GM21529 (cell line): ENCODE measurements around the gene AUTS2.

Source experiments
- ATAC-seq: cut with Tn5 transposase; IDR thresholded peaks from one replicate; pipeline ENCODE4 v1.9.1; 2021; ENCODE audit not compliant: unreplicated experiment

AUTS2 gene

DNA sequence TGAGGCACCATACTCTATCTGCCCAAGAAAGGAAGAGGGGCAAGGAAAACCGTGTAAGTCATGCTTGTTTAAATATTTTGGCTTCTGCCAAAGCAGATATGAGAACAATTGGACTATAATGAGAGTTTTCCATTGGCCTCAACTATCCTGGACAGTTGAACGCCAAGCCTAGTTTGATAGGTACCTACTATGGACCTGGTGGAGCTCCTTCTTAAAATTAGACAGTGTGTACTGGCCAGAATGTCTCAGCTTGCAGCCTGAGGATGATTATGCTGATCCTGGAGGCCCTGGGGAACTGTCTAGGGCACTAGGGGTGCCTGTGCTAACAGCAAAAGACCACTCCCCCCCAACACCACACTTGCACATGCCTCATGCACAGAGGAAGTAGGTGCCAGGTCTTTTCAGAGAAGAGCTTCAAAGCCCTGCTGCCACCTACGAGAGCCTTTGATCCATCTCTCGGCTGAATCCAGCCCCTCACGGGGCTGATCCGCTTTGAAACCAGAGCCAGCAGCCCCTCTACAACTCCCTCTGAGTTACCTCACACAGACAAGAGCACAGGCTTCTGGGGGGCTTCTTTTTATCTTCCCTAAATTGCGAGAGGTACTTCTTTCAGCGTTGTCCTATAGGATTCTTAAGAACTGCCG, 1059.8 kb downstream of the AUTS2 start:
- no peak for ATAC-seq

GRCh38 chr7:70659263-70659662, 1061.0 kb downstream of the AUTS2 start:
- ATAC-seq: no peak

- no peak for ATAC-seq
These were observed 1062.0 kb downstream of the AUTS2 start for GRCh38 chr7:70660154-70660818.

DNA sequence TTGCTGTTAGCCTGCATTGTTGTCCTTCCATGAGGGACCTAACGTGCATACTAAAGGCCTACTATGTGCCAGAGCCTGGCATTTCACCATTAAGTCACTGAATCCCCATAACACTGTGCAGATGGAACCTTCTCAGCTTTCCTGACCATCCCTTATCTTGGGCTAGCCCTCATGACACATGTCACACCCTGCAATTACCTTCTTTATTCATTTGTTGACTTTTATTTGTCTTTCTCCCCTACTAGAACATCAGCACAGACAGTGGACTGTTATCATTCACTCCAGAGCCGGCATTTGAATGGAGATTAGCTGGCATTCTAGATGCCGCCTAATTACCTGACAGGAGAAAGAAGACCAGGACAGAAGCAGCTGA, 1062.5 kb downstream of the AUTS2 start:
- no peak for ATAC-seq

GRCh38 chr7:70663680-70664079, 1065.4 kb downstream of the AUTS2 start:
- ATAC-seq: no peak

DNA sequence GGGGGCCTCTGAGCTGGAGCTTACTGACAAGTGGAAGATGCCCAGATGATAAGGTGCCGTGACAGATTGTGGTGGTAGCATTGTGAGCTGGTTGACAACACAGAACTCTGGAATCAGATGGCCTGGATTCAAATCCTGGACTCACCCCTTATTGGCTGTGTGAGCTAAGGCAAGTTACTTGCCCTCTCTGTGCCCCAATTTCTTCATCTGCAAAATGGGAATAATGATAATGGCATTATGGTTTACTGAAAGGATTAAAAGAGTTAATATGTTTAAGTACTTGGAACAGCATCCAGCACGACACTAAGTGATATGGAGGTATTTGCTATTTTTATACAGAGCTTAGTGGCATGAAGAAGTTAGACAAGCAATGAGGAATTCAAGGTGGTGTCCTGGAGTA, 1067.7 kb downstream of the AUTS2 start:
- no peak for ATAC-seq

DNA sequence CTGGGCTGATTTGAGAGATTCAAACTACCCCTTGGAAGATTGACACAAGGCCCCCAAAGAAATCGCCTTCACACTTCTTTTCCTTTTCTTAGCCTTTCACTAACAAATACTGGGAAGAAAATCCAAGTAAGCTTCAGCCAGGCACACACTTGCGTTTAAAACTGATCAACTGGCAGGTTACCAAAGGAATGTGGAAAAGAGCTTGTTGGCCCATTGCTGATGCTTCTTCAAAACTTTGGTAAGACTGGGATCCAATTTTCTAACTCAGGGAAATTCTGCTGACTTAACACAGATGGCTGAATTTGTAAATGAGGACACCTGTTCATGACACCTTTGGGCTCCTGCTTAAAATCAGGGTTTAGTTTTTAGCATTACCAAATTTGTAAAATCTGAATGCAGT, 1069.1 kb downstream of the AUTS2 start:
- no peak for ATAC-seq

GRCh38 chr7:70668606-70669358, 1070.5 kb downstream of the AUTS2 start:
- ATAC-seq: no peak

- ATAC-seq: no peak
These were observed 1071.6 kb downstream of the AUTS2 start for GRCh38 chr7:70669854-70670253.

DNA sequence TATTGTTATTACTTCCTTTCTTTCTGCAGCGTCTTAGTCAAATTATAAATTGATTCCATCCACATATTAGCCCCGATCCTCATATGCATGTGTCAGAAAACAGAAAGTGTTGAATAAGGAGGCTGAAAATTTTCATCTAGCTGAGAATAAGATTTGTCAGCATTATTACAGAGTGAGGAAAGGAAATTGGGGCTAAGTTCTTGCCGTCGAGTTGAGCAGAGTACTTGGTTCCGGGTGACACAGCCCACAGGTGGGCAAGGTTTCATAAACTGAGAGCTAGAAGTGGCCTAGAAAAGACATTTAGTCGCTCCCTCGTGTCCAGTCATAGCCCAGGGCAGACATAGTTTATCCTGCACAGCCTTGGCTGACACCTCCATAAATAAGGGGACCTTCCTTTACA, 1072.0 kb downstream of the AUTS2 start:
- ATAC-seq: no peak

DNA sequence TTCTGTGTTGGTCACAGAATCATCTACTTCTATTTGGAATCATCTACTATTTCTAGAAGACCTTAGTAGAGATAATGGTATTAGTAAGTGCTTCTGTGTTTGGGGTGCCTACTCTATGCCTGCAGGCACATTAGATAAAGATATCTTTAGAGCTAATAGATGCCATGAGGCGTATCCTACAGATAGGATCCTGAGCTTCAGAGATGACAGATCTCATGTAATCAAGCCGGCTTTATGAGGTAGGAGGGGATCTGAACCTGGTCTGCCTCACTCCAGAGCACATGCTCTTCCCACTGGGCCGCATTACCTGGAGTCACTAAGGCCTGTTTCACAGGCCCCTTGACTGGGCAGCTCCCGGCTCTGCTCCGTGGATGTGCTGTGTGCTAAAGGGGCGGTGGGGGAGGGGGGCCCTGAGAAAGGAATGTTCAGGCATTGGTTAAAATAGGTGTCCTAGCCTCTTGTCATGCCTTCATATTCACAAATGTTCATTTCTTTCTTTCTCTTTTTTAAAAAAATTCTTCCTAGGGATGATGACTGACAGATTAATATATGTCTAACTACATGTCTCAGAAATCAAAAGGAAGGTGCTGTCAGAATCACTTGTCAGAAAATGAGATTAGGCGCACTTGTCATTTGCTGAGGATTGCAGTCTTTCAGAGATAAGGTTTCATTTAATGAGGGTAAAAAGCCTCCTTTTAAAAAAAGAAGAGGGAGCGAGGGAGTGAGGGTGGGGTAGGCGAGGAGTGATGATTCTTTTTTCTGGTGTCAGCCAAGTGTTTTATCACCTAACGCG, 1075.7 kb downstream of the AUTS2 start:
- no peak for ATAC-seq

- ATAC-seq: no peak
These were observed 1076.3 kb downstream of the AUTS2 start for GRCh38 chr7:70674571-70675010.

DNA sequence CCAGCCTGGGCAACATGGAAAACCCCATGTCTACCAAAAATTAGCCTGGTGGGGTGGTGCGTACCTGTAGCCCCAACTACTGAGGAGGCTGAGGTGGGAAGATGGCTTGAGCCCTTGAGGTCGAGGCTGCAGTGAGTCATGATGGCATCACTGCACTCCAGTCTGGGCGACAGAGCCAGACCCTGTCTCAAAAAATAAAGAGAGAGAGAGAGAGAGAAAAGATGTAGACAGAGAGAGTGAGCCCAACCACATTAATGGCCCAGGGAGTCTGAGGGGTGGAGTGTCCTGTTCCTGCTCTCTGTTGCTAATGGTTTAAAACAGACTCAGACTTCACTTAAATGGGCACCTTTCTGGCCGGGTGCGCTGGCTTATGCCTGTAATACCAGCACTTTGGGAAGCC, 1078.0 kb downstream of the AUTS2 start:
- ATAC-seq: no peak

DNA sequence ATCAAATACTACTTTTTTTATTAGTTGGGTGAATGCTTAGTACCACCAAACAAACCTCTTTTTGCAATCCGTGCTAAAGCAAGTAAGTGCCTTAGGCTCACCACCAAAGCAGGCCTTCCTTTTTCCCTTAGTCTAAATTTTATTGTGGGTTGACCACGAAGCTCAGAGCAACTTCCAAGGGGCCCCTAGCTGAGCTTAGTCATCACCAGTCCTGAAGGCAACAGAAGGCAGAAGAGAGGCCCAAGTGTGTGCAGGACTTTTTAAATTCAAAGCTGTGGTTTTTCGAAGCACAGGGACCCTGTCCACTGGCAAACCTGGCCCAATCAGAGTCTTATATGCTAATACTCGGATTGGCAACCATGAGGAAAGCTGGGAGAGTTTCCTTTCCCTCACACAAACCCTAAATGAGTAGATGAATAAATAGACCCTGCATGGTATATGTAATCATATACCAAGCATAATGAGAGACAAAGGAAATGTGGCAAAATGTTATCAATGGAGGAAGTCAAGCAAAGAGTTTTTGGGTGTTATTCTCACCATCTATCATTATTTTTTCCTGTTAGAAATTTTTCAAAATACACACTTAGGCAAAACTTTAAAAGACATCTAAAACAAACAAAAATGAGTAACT, 1080.5 kb downstream of the AUTS2 start:
- no peak for ATAC-seq

GRCh38 chr7:70679661-70680060, 1081.4 kb downstream of the AUTS2 start:
- ATAC-seq: peak; percentile 46

GRCh38 chr7:70680306-70680705, 1082.0 kb downstream of the AUTS2 start:
- ATAC-seq: no peak

- no peak for ATAC-seq
These were observed 1082.6 kb downstream of the AUTS2 start for GRCh38 chr7:70680743-70681468.

- ATAC-seq: peak; percentile 90
These were observed 1083.4 kb downstream of the AUTS2 start for GRCh38 chr7:70681469-70682350.

GRCh38 chr7:70684173-70684572, 1085.9 kb downstream of the AUTS2 start:
- ATAC-seq: no peak
